Activated T-cell treated with anti-CD3 and anti-CD28 coated beads for 48 hours (primary cell): ENCODE results near the gene DET1.
"Not testable (repeated sequence)": the region's sequence is repeated elsewhere in the genome, so short reads cannot be mapped to it uniquely, and the experiment has no call there.

Experiments
- DNase-seq: peaks from one replicate; pipeline ENCODE4 v3.0.0-alpha.2; 2020; ENCODE audit warnings: low read depth

Gene DET1

GRCh38 chr15:88497109-88497765 lies 49.2 kb downstream of the DET1 start:
- no peak for DNase-seq

GRCh38 chr15:88493844-88494243 lies 52.6 kb downstream of the DET1 start:
- DNase-seq, result no peak

DNA sequence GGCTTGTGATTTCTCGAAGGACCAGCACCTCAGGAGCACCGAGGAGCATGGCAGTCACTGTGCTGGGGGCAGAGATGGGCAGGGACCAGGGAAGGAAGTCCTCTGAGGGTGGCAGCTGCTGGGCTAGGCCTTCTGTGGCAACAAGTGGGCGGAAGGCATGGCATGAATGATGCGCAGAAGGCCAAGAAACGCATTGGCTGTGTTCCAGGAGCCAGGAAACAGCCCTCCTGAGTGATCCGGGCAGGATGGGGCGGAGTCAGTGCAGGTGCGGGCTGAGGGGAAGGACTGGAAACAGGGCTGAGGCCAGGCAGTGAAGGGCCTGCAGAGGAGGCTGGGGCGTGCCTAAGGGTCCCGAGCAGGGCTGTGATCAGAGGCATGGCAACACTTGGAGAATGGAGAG lies 55.3 kb downstream of the DET1 start:
- DNase-seq, result no peak

DNA sequence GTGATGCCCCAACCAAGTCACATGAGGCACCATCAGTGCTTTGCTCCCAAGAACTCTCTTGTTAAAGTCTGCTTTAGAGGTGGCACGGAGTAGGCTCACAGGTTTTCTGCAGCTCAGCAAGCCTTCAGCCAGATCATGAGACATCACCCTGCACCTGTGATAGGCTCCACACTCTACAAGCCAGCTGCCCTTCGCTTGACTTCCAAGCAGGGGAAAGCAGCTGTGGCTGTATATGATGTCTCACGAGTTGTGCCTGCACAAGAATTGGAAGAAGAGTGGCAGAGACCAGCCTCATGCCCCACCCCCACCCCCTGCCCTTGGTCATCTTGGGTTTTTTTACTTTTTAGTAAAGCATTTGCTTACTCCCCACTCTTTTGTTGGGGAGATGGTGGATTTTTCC lies 56.4 kb downstream of the DET1 start:
- DNase-seq, result no peak

GRCh38 chr15:88489321-88489720 lies 57.2 kb downstream of the DET1 start:
- DNase-seq, result no peak

DNA sequence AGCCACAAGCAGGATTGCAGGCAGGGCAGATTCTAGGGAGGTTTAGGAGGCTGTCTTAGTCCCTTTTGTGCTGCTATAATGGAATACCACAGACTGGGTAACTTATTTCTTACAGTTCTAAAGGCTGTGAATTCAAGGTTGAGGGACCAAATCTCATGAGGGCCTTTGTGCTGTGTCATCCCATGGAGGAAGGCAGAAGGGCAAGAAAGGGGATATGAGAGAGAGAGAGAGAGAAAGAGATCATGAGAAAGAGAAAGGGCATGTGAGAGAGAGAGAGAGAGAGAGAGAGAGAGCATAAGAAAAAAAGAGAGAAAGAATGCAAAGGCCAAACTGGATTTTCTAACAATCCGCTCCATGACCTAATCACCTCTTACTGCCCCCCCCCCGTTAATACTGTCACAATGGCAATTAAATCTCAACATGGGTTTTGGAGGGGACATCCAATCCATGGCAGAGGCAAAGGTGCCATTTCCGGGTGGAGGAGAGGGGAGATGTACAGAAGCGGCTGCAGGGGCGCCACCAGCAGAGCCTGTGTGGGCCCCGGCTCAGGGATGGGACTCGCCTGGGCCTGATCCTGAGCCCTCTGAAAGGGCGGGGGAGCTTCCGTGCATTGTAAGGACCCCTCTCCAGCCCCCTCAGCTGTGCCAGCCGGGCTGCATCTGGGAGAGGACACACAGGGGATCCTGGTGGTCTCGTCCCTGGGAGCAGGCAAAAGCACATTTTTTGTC lies 58.5 kb downstream of the DET1 start:
- DNase-seq, result no peak

- DNase-seq, result no peak
Observed at GRCh38 chr15:88487178-88487795, 59.2 kb downstream of the DET1 start.

DNA sequence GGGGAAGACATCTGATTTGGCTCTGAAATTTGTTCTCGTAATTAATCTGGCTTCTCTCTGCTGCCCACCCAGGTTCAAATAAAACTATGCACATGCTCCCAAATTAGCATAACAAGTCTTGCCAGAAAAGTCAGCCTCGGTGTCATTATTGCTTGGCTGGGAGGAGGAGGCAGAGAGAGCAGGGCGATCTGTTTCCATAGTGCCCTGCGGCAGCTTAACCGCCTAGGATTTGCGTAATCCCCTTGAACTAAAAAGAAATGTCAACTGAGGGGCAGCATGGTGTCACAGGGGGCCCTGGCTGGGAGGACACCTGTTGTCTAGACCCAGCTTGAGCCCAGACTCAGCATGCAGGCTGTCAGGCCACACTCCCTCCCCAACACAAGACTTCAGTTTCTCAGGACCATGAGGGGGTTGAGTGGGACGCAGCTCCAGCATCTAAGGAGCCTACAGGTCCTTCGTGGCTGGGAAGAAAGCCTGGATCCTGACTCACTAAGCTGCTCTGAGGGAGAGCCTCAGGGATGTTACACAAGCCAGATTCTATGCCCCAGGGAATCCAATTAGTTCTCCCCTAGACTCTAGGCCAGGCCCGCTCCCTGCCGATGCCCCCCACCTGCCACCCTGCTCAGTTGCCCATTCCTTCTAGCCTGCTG lies 61.7 kb downstream of the DET1 start:
- no peak for DNase-seq

GRCh38 chr15:88482263-88482662 lies 64.2 kb downstream of the DET1 start:
- DNase-seq, result no peak

- no peak for DNase-seq
Observed at GRCh38 chr15:88480981-88481380, 65.5 kb downstream of the DET1 start.

- DNase-seq, result no peak
Observed at GRCh38 chr15:88479169-88479568, 67.3 kb downstream of the DET1 start.

- no peak for DNase-seq
Observed at GRCh38 chr15:88477904-88478303, 68.6 kb downstream of the DET1 start.

DNA sequence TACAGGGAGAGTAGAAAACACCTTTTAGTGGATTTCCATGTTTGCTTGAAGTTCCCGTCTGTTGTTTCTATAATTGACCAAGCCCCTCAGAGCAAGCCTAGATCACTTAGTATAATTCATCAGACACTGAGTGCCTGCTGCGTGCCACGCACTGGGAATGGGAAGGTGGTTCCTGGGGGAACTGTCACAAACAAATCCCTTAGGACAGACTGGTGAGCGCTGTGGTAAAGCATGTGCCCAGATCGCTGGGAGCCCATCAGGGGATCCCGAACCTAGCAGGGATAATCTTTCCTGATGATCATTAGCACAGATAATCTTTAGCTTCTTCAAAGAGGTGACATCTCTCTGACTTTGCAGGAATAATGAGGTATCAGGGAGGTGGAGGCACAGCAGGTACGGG lies 69.4 kb downstream of the DET1 start:
- DNase-seq, result no peak

- no peak for DNase-seq
Observed at GRCh38 chr15:88476635-88477060, 69.8 kb downstream of the DET1 start.

DNA sequence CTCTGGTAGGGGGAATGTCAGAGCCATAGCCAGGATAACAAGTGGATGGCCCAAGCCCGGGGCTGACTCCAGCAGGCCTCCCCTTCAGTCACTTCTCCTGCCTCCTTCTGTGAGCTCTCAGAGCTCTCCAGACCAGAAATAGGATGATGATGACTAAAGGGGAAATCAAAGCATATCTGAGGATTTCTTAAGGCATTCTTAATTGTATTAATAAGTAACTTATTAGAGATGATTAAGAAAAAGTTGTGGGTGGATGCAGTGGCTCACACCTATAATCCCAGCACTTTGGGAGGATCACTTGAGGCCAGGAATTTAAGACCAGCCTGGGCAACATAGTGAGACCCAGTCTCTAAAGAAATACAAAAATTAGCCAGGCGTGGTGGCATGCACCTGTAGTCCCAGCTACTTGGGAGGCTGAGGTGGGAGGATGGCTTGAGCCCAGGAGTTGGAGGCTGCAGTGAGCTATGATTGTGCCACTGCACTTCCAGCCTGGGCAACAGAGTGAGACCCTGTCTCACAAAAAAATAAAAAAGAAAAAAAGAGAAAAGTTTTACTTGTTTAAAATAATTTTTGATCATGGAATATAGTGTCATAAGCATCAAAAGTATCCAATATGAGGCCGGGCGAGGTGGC lies 72.7 kb downstream of the DET1 start:
- DNase-seq, result not testable (repeated sequence)

DNA sequence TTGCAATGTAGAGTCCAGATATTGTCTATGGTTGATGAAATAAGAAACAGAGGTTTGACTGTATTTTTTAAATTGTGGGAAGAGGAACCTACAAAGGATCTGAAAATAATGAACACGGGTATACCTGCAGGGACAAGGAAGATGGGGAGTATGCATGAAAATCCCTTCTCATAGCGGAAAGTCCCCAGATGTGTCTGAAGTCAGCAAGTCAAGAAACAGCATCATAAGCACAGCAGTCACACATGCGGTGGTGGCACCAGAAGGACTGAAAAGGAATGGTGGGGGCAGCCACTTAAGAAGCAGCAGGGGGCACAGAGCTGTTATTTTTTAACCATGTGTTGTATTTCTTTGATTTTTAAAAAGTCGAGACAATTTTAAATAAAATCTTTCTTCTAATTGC lies 74.3 kb downstream of the DET1 start:
- DNase-seq, result no peak

DNA sequence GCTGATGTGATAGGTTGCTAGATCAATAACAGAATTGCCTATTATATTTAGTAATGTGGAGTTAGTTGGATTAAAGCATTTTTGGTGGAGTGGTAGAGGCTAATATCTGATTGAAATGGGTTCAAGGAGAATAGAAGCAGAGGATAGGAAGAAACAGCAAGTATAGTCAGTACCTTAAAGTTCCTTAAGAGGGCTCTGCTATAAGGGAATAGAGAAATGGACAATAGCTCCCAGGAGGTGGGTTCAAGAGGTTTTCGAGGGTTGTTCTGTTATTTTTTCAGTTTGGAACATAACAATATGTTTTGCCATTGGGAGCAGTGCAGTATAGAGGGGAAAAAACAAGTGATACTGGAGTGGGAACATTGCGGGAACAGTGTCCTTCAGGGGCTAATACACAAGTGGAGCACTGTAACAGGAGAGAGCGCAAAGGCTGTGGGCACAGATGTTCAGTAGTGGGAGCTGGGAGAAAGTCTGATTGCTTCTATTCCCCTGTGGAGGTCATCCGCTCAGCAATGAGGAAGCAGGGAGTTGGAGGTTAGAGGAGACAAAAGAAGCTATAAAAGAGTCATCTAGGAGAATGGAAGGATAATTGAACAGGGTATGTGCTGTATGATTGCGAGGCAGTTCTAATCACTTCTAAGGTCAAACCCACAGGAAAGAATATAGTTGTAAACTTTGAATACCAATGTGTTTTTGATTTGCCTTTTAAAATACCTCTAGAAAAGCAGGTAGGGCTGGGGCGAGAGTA lies 75.7 kb downstream of the DET1 start:
- no peak for DNase-seq

GRCh38 chr15:88469321-88469720 lies 77.2 kb downstream of the DET1 start:
- DNase-seq, result no peak

DNA sequence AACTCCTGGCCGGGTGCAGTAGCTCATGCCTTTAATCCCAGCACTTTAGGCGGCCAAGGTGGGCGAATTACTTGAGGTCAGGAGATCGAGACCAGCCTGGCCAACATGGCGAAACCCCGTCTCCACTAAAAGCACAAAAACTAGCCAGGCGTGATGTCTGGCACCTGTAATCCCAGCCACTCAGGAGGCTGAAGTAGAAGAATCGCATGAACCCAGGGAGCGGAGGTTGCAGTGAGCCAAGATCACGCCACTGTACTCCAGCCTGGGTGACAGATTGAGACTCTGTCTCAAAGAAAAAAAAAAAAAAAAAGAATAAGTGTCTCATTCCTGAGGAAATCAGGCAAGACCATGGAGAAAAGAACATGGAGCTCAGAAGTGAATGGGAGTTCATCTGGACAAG lies 77.8 kb downstream of the DET1 start:
- not testable (repeated sequence) for DNase-seq

DNA sequence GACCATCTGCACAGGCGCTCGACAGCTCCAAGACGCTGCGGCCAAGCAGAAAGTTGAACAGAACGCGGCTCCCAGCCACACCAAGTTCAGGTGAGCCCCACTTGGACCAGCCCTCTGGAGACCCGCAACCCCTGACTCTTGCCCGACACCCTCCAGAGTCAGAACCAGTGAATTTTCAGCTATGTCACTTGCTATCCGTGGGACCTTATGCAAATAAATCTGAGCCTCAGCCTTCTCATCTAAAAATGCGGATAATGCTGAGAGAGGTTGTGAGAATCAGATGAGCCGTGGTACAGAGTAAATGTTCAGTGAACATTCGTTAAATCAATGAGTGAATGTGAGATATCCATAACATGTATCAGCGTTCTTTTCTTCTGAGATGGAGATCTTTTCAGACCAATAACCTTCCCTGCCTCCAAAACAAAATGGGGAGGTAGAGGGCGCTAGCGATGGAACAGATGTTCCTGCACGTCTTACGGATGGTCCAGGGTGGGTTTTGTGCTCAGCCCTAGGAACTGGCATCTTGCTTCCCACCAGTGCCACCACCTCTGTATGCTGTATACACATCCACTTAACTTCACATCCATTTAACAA lies 78.4 kb downstream of the DET1 start:
- no peak for DNase-seq
